ENCODE measurements around the gene ANKRD39. TPM values are rescaled to one million over a fixed set of nuclear protein-coding genes. Genes with fewer than 3 reads are reported as not detected.

Gene ANKRD39
- total and polyA plus RNA-seq, 2 of the 4 experiments (the other 2 are of a cell fraction), result 12.5 to 17.0 TPM

DNA sequence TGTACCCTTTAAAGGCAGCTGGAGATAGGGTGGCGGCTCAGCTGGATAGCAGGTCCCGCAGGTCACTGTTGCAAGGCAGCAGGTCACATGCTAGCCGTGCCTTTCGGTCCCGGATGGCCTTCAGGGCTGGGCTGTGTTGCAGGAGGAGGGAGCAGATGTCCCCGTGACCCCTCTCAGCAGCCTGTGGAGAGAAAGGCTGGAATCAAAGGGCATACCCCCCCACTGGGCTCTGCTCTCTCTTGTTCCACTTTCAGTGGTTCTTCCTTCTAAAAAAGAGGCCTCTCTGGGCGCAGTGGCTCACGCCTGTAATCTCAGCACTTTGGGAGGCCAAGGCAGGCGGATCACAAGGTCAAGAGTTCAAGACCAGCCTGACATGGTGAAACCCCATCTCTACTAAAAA is 9.6 kb downstream of the ANKRD39 start:
- no TSS peak for BruUV-seq (replicated peaks)
- no peak overlapping the region for H3K4me3 ChIP-seq (ENCODE audit: insufficient read depth, low read depth, low read length)
- 83% methylated on average over 1 of the region's 9 CpGs; no CpG with 5 or more reads in 1 of the 2 experiments for WGBS, 2 experiments (ENCODE audit: extremely low coverage in 2 of 2, insufficient read length in 1 of 2)
- DNase-seq, result no peak
- intact Hi-C loops (cut with micrococcal nuclease), result no loop called here
- no peak overlapping the region for H2BK5ac ChIP-seq (ENCODE audit: low read depth, low read length, poor library complexity, severe bottlenecking)
- no peaks in the 10 kb centered on the region for H4K20me1 ChIP-seq (ENCODE audit: insufficient read depth, low read length)
- no peak overlapping the region for H4K5ac ChIP-seq (ENCODE audit: low read depth, low read length)
- H3K9ac ChIP-seq (ENCODE audit: low read depth, low read length), result no peak overlapping the region
- in situ Hi-C loops (cut with MboI; ENCODE audit: low sequenced_read_pairs), result no loop called here
- no peak overlapping the region for H3K4ac ChIP-seq (ENCODE audit: low read depth, low read length)
- H3K4me1 ChIP-seq (ENCODE audit: control insufficient read depth, insufficient read depth, low read length), result no peaks in the 10 kb centered on the region
- no peak for ATAC-seq (ENCODE audit: low read depth)
- ChIA-PET CTCF (no interaction called here), POLR2A (ENCODE audit: unreplicated experiment) (no interaction called here)
- no peak overlapping the region for H3K23ac ChIP-seq (ENCODE audit: low read depth, low read length)
- no peaks in the 10 kb centered on the region for H3K9me3 ChIP-seq (ENCODE audit: control insufficient read depth, insufficient read depth, low read length)
- H3K18ac ChIP-seq (ENCODE audit: low read depth, low read length), result no peak overlapping the region
- no peak overlapping the region for H3K4me2 ChIP-seq (ENCODE audit: low read depth, low read length)
- no peak overlapping the region for H2BK15ac ChIP-seq (ENCODE audit: low read depth, low read length)
- TF ChIP-seq, protein P1, sequence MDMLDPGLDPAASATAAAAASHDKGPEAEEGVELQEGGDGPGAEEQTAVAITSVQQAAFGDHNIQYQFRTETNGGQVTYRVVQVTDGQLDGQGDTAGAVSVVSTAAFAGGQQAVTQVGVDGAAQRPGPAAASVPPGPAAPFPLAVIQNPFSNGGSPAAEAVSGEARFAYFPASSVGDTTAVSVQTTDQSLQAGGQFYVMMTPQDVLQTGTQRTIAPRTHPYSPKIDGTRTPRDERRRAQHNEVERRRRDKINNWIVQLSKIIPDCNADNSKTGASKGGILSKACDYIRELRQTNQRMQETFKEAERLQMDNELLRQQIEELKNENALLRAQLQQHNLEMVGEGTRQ (IDR thresholded peaks at IDR 0.05; ENCODE audit: low read depth, low read length), result no peak
- no peak for TF ChIP-seq MAFK (IDR thresholded peaks at IDR 0.05; ENCODE audit: low read depth, low read length)
- no peak for TF ChIP-seq SMC3 (IDR thresholded peaks at IDR 0.05; ENCODE audit: low read depth, low read length)
- TF ChIP-seq RFX5 (IDR thresholded peaks at IDR 0.05; ENCODE audit: low read depth, low read length), result no peak
- TF ChIP-seq BHLHE40 (IDR thresholded peaks at IDR 0.05; ENCODE audit: low read depth, low read length), result no peak
- TF ChIP-seq NFE2L2 (IDR thresholded peaks at IDR 0.05; ENCODE audit: low read depth, low read length), result no peak
- TF ChIP-seq, protein P2, sequence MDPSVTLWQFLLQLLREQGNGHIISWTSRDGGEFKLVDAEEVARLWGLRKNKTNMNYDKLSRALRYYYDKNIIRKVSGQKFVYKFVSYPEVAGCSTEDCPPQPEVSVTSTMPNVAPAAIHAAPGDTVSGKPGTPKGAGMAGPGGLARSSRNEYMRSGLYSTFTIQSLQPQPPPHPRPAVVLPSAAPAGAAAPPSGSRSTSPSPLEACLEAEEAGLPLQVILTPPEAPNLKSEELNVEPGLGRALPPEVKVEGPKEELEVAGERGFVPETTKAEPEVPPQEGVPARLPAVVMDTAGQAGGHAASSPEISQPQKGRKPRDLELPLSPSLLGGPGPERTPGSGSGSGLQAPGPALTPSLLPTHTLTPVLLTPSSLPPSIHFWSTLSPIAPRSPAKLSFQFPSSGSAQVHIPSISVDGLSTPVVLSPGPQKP (IDR thresholded peaks at IDR 0.05; ENCODE audit: borderline replicate concordance, low read depth, low read length), result no peak
- TF ChIP-seq RCOR1 (IDR thresholded peaks at IDR 0.05; ENCODE audit: insufficient replicate concordance, low read length), result no peak
- TF ChIP-seq MAZ (IDR thresholded peaks at IDR 0.05; ENCODE audit: borderline replicate concordance, low read depth, low read length), result no peak
- TF ChIP-seq CHD1 (IDR thresholded peaks at IDR 0.05; ENCODE audit: low read depth, low read length), result no peak
- TF ChIP-seq MXI1 (IDR thresholded peaks at IDR 0.05; ENCODE audit: borderline replicate concordance, low read depth, low read length), result no peak
- TF ChIP-seq, protein P3, sequence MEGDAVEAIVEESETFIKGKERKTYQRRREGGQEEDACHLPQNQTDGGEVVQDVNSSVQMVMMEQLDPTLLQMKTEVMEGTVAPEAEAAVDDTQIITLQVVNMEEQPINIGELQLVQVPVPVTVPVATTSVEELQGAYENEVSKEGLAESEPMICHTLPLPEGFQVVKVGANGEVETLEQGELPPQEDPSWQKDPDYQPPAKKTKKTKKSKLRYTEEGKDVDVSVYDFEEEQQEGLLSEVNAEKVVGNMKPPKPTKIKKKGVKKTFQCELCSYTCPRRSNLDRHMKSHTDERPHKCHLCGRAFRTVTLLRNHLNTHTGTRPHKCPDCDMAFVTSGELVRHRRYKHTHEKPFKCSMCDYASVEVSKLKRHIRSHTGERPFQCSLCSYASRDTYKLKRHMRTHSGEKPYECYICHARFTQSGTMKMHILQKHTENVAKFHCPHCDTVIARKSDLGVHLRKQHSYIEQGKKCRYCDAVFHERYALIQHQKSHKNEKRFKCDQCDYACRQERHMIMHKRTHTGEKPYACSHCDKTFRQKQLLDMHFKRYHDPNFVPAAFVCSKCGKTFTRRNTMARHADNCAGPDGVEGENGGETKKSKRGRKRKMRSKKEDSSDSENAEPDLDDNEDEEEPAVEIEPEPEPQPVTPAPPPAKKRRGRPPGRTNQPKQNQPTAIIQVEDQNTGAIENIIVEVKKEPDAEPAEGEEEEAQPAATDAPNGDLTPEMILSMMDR (conservative IDR thresholded peaks at IDR 0.05; ENCODE audit: low read depth, low read length), result no peak
- no peak for TF ChIP-seq CEBPB (IDR thresholded peaks at IDR 0.05; ENCODE audit: low read depth, low read length)
- TF ChIP-seq FOS (IDR thresholded peaks at IDR 0.05; ENCODE audit: low read depth, low read length), result no peak
- no peak for TF ChIP-seq POLR2A (IDR thresholded peaks at IDR 0.05; ENCODE audit: low read depth, low read length)
- no peak overlapping the region for H4K91ac ChIP-seq (ENCODE audit: insufficient read depth, low read depth, low read length)
- H3K14ac ChIP-seq (replicated peaks; ENCODE audit: low read depth, low read length), result no peak overlapping the region
- H3K79me1 ChIP-seq (ENCODE audit: low read depth in 1 of 2, low read length in 2 of 2), result no peaks in the 10 kb centered on the region
- dilution Hi-C loops (cut with HindIII; ENCODE audit: low sequenced_read_pairs, unreplicated experiment), result no loop called here
- no peak overlapping the region for H2AFZ ChIP-seq (replicated peaks; ENCODE audit: low read length, poor library complexity)
- no peak overlapping the region for H2BK120ac ChIP-seq (ENCODE audit: low read depth, low read length)
- no peaks in the 10 kb centered on the region for H3K27me3 ChIP-seq (ENCODE audit: control insufficient read depth, insufficient read depth, low read length)
- peaks cover 25% of the 10 kb centered on the region for H3K36me3 ChIP-seq (ENCODE audit: control insufficient read depth, insufficient read depth, low read length)
- no peak overlapping the region for H2BK20ac ChIP-seq (ENCODE audit: low read depth, low read length)
- H4K8ac ChIP-seq (ENCODE audit: low read depth in 2 of 2, low read length in 2 of 2), result no peak overlapping the region
- H3K56ac ChIP-seq (ENCODE audit: extremely low read depth, insufficient read depth, low read length), result no peak overlapping the region
- H3K9me1 ChIP-seq (ENCODE audit: insufficient read depth, low read length), result no peaks in the 10 kb centered on the region
- no peak overlapping the region for H2AK9ac ChIP-seq (replicated peaks; ENCODE audit: low read depth, low read length, poor library complexity)
- H2AK5ac ChIP-seq (ENCODE audit: low read depth, low read length), result no peak overlapping the region
- no peak overlapping the region for H3K27ac ChIP-seq (ENCODE audit: insufficient read depth, low read length)

All from IMR-90 (cell line).